ENCODE results near the gene RNF149.
A peak's percentile ranks its signal among the peaks of the same experiment; 100 is the strongest.

Gene RNF149

GRCh38 chr2:101342625-101343008 is 34.1 kb upstream of the RNF149 start:
- no peak for TF ChIP-seq CTCF (IDR thresholded peaks at IDR 0.05; ENCODE audit: borderline replicate concordance, control extremely low read depth, extremely low read depth, insufficient read depth, missing control alignments)
- DNase-seq (ENCODE audit: low spot score): no peak
- in situ Hi-C loops (cut with MboI; ENCODE audit: low sequenced_read_pairs, unreplicated experiment): no loop called here

DNA sequence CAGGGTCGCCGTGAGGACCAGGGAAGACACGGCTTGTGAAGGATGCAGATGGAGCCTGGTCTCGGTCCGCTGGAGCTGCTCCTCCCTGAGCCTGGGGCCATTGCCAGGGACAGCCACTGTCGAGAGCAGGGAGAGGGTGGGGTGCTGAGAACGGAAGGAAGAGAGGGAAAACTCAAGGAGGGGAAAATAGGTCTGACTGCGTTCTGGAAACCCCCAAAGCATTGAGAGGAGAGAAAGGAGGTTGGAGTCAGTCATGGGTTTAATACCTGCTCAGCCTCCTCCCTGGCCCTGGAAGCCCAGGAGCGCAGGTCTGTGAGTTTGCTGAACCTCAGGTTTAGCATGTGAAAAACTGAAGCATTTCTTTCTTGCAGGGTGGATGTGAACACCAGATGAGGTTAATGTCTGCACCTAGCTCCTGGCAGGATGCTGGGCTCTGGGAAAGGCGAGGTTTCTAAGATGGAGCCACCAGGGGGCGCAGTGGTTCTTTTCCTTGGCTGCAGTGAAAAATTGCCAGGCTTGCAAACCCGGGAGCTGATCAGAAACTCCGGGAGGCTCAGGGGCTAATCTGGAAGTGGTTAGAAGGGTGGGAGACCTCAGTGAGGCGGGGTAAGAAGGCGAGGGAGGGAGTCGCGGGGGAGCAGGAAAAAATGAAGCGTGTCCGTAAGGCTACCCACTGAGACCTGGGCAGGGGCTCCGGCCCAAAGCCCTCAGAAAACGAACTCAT is 33.6 kb upstream of the RNF149 start:
- in situ Hi-C loops (cut with MboI; ENCODE audit: low sequenced_read_pairs, unreplicated experiment): no loop called here
- peak; percentile 83 for DNase-seq (ENCODE audit: low spot score)
- TF ChIP-seq CTCF (IDR thresholded peaks at IDR 0.05; ENCODE audit: borderline replicate concordance, control extremely low read depth, extremely low read depth, insufficient read depth, missing control alignments): peak; percentile 80

GRCh38 chr2:101341421-101341820 is 32.9 kb upstream of the RNF149 start:
- no peak for DNase-seq (ENCODE audit: low spot score)
- no peak for TF ChIP-seq CTCF (IDR thresholded peaks at IDR 0.05; ENCODE audit: borderline replicate concordance, control extremely low read depth, extremely low read depth, insufficient read depth, missing control alignments)
- in situ Hi-C loops (cut with MboI; ENCODE audit: low sequenced_read_pairs, unreplicated experiment): no loop called here

GRCh38 chr2:101340141-101340551 is 31.6 kb upstream of the RNF149 start:
- TF ChIP-seq CTCF (IDR thresholded peaks at IDR 0.05; ENCODE audit: borderline replicate concordance, control extremely low read depth, extremely low read depth, insufficient read depth, missing control alignments): no peak
- DNase-seq (ENCODE audit: low spot score): no peak
- in situ Hi-C loops (cut with MboI; ENCODE audit: low sequenced_read_pairs, unreplicated experiment): no loop called here

GRCh38 chr2:101339266-101339880 is 30.9 kb upstream of the RNF149 start:
- DNase-seq (ENCODE audit: low spot score): no peak
- TF ChIP-seq CTCF (IDR thresholded peaks at IDR 0.05; ENCODE audit: borderline replicate concordance, control extremely low read depth, extremely low read depth, insufficient read depth, missing control alignments): no peak
- in situ Hi-C loops (cut with MboI; ENCODE audit: low sequenced_read_pairs, unreplicated experiment): no loop called here

- no peak for TF ChIP-seq CTCF (IDR thresholded peaks at IDR 0.05; ENCODE audit: borderline replicate concordance, control extremely low read depth, extremely low read depth, insufficient read depth, missing control alignments)
- DNase-seq (ENCODE audit: low spot score): no peak
- in situ Hi-C loops (cut with MboI; ENCODE audit: low sequenced_read_pairs, unreplicated experiment): no loop called here
Measured at GRCh38 chr2:101337877-101338276, 29.4 kb upstream of the RNF149 start.
